Ureter (tissue), 1 donor: Measurements from ENCODE around the gene PSMD12. TPM values are rescaled to one million over a fixed set of nuclear protein-coding genes. Genes with fewer than 3 reads are reported as not detected.
"Not testable (repeated sequence)": the region's sequence is repeated elsewhere in the genome, so short reads cannot be mapped to it uniquely, and the experiment has no call there.

Experiments
- DNase-seq: peaks from one replicate; pipeline ENCODE4 v3.0.0-alpha.2; 2020; ENCODE audit warnings: low spot score
- total RNA-seq: library from RNA; stranded (reverse); gene quantifications from one replicate; pipeline ENCODE4 v1.2.4, GENCODE V29; 2023
- donor health status: DM: yes; HTN: yes; CAD: no.

Gene PSMD12
- 57.8 TPM for total RNA-seq

DNA sequence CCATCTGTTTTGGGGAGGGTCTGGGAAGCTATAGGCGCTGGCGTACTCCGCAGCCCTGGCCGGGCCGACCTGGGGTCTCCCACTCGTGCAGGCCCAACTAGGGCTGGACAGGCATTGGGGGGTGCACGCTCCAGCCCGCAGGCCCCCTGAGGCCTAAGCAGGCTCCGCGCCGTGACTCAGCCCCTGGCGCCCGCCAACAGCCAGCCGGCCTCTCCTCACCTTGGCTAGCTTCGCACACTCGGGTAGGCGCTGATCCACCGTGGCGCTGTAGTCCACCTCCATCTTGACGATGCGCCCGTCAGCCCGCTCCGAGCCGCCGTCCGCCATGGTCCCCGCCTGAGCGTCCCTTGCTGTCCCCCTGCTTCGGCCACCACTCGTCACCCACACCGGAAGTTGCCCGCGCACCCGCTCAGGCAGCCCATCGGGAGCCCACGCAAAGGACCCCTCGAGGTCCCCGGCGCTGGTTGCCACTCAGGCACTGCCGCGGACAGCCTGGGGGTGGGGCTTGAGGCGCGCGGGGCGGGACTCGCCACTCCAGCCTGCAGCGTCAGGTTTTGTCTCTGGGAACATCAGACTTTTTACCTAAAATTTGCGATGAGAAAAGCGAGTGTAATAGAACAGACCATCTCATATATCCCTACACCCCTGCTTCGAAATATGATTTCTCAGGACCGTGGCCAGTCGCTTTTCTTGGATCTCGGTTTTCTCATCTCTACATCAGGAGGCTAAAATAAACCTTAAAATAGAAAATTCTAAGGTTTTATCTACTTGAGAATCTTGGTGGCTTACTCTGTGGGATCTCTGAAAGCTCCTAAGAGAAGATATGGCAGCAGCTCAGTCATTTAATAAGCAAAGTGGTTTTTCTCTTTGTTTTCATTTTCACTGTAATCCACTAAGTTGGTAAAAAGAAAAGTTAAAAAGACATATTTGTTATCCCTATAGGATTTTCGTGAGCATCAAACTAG lies at the start of gene PSMD12:
PSMD12 (minus strand) TSS at position 385 of the 965 bp plus-strand sequence; CDS start at position 327, 58 bp downstream.
- DNase-seq: peak; percentile 95

DNA sequence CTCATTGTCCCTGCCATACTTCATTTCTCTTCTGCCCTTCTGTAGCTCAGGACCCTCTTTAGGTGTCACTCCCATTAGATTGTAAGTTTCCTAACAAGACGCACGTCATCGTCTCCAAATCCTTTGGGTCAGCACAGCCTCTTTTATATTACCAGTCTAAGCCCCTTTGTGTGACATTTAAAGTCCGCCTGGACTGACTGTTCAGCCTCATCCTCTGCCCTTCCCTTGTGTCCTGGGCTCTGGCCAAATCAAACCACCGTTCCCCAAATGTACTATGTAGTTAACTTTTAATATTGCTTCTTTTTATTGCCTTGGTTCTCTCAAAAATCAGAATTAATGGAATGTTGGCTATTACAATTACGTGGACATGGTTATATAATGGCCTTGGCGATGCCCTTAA lies 48.9 kb upstream of the PSMD12 start:
- DNase-seq: no peak

DNA sequence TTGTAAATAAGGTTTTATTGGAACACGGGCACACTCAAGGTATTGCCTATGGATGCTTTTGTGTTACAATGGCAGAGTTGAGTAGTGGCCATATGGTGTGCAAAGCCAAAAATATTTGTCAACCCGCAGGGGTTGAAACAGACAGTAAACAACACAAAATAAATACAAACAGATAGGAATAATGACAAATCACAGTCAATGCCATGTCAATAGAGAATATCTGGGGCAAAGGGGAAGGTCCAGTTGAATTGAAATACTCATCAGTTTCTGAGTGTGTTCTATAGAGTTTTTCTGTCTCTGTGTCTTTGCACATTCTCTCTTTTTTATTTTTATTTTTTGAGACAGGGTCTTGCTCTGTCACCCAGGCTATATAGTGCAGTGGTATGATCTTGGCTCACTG lies 48.2 kb upstream of the PSMD12 start:
- DNase-seq: no peak

DNA sequence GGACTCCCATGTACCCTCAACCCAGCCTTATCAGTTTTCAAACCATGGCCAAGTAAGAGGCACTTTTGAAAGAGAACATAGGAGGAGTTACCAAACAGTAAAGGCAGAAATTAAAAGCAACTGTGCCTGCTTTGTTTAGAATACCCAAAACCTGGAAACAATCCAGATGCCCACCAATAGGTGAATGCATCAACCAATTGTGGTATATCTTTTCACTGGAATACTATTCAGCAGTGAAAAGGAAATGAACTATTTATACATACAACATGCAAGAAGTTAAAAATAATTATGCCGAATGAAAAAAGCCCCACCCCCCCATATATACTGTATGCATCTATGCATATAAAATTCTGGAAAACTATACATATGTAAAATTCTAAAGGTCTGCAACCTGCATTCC lies 47.8 kb upstream of the PSMD12 start:
- DNase-seq: no peak

DNA sequence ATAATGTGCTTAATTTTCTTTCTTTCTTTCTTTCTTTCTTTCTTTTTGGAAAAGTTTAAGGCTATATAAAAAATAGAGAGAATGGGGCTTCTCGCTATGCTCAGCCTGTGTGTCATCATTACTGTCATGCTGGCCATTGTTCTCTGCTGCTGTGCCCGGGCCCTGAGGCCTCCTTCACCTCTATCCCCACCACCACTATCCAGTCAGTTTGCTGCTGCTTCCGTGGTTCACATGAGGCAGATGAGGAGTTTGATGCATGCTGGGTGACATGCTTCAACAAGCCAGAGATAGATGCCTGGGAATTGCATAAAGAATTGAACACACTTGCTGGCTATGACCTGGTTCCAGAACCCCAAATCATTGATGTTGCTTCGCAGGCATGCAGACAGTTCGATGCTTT lies 47.0 kb upstream of the PSMD12 start:
- DNase-seq: no peak

DNA sequence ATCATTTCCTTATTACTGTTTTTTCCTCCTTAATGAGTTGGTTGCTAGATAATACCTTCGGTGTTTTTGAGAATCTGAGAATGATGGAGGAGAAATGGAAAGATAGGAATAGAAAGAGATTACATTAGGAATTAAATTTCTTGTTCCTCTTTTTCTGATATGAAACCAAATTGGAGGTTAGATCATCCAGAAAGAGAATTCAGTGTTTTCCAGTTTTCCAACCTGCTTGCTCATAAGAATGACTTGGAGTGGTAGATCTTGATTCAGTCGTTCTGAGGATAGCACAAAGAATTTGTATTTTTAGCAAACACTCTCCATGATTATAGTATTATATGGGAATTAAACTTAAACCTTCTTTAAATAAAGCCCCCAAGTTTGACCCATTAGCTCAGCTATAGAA lies 46.6 kb upstream of the PSMD12 start:
- no peak for DNase-seq

DNA sequence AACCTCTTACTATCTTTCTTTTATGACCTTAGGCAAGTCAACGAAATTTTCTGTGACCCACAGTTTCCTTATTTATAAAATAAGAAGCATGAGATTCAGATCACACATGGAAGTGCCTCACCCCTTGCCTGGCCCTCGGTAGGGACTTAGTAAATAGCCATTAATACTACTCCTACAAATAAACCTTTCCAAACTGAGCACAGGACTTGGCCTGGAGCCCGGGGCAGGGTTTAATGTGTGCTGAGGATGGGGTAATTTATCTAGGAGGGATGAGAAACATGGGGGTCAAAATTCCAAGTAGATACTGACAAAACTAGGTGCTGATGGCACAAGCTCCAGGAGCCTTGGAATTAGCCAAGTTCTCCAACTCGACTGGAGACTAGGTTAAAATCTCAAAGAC lies 45.7 kb upstream of the PSMD12 start:
- no peak for DNase-seq

DNA sequence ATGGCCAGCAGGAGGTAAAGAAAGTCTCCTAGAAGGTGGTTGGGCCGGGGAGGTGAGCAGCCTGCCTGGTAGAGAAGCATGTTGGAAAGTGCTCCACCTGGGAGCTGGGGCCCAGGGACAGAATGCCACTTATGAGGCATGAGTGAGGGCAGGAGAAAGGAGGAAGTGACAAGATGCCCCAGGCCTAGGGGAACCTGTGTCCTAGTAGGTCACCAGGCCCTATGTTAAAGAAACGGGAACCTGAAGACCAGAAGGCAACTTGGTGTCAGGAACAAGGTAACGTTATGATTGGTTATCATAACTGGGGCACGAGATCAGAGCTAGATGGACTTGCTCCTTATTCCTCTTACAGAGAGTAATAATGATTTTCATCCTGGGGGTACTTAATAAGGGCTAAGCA lies 45.0 kb upstream of the PSMD12 start:
- DNase-seq: no peak

DNA sequence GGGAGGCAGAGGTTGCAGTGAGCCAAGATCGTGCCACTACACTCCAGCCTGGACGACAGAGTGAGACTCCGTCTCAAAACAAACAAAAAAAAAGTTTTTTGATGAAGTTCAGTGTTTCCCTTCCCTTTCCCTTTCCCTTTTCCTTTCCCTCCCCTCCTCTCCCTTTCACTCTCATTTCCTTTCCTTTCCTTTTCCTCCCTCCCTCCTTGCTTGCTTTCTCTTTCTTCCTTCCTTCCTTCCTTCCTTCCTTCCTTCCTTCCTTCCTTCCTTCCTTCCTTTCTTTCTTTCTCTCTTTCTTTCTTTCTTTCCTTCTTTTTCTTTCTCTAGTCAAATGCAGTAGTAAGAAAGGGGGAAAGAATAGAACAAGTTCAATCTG lies 42.1 kb upstream of the PSMD12 start:
- not testable (repeated sequence) for DNase-seq

DNA sequence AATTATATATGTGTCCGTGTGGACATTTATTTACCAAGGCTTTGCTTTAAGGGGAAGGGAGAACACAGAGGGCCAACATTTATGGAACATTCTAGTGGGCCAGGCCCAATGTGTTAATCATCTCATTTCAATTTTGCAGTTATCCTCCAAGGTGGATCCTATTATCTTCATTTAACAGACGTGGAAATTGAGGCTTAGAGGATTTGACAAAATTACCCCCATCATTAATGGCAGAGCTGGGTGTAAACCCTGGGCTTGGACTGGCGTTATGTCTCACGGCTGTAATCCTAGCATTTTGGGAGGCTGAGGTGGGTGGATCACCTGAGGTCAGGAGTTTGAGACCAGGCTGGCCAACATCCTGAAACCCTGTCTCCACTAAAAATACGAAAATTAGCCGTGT lies 37.1 kb upstream of the PSMD12 start:
- DNase-seq: no peak

DNA sequence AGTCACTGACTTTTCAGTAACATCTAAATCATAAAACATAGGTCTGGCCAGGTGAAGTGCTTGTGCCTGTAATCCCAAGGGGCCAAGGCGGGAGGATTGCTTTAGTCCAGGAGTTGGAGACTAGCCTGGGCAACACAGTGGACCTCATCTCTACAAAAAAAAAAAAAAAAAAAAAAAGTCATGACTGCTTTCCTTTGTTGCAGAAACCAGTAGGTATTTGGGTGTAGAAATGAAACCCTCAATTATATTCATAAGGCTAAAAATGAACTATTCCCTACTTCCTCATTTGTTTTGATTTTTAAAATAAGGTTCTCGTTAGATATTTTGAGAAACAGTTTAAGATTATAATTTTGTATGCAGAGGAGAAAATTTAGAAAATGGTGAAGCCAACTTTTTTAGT lies 36.7 kb upstream of the PSMD12 start:
- DNase-seq: no peak

DNA sequence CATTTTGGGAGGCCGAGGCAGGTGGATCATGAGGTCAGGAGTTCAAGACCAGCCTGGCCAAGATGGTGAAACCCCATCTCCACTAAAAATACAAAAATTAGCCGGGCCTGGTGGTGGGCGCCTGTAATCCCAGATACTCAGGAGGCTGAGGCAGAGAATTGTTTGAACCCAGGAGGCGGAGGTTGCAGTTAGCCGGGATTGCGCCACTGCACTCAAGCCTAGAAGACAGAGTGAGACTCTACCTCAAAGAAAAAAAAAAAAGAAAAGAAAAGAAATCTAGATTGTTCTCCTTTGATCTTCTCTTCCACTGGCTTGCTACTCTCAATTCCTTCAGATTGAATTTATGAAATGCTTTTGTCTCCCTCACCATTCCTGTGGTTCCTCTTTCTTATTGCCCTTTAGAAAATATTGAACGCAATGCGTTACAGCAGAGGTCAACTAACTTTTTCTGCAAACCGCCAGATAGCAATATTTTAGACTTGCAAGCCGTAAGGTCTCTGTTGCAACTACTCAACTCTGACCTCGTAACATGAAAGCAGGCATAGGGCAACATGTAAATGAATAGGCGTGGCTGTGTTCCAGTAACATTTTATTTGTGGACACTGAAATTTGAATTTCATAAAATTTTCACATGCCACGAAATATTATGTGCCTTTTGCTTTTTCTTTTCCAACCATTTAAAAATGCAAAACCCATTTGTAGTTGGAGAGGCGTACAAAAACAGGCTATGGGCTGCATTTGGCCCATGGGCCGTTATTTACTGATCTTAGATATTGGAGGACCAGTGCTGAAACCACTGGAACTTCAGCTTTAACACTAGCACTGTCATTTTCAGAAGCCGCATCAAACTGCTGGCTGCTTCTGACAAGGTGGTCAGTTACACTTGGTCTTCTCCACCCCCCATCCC lies 35.5 kb upstream of the PSMD12 start:
- DNase-seq: no peak

DNA sequence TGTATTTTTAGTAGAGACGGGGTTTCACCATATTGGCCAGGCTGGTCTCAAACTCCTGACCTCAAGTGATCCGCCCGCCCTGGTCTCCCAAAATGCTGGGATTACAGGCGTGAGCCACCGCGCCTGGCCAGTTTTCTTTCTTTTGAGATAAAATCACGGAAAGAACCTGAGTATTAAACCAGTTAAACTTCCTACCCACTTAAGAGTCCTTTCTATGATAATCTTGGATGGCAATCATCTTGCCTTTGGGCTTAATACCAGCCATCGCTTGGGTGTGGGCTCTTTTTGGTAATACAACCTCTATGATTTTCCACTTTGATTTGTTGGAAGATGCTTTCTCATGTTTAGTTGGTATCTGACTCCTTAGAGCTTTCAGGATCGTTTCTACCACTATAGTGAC lies 34.7 kb upstream of the PSMD12 start:
- DNase-seq: no peak

DNA sequence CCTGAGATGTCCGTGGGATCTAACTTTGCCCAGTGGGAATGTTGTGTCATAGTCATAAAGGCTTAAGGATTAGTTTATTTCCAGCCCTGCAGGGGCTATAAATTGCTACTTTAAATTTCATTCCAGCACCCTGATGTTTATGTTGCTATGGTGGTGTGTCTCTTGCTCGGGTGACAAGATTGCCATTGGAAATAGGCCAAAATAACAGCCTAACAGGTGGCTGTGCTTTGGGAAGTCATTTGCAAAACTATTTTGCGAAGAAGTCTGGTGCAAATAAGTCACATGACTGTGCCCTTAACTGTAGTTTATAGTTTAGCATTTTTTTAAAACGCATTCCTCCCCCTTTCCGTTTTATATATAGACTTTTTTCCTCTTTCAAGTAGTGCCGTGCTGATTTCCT lies 33.8 kb upstream of the PSMD12 start:
- no peak for DNase-seq

DNA sequence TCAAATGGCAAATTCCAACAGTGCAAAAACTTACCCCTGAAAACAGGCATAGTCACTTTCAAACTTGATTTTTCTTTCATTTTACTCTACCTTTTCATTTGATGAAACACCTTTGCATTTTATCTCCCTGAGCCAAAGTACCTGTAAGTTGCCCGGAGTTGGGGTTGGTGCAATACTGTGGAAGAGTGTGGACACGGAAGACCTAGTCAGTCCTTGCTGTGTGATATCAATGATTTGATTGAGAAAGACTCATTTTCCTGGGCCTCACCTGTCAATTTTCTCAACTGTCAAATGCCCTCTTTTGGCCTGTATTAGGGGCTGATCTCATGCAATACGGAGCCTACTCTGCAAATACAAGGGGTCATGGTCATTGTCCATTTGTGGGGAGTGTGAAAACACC lies 33.3 kb upstream of the PSMD12 start:
- DNase-seq: no peak

DNA sequence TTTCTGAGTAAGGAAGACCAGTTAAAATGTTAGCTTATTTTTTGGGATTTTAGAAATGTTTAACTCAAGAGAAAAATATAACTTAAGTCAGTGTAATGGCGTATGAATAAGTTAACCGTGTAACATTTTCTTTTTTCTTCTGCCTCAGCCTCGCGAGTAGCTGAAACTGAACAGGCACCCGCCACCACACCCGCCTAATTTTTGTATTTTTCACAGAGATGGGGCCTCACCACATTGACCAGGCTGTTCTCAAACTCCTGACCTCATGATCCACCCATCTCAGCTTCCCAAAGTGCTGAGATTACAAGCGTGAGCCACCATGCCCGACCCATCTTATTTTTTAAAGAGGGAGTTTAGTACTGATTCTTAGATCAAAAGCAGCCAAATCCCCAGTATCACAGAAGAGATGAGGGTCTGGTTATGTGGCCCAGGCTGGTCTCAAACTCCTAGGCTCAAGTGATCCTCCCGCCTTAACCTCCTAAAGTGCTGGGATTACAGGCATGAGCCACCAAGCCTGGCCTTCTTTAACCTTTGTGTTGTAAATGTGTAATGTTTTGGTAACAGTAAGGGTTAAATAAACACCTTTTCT lies 27.5 kb upstream of the PSMD12 start:
- DNase-seq: no peak

DNA sequence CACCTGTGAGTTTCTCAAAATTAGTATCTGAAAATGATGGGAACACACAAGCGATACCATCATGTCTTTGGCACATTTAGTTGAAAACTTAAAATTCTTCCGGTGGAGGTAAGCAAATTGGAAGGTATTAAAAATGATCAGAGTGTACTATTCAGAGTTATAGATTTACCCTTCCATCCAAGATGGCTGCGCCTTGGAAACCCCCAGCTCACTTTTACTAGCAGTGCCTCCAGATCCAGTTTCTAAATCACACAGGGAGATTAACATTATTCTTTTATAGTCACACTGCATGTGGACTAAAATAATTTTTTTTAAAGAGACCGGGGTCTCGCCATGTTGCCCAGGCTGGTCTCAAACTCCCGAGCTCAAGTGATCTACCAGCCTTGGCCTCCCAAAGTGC lies 25.7 kb upstream of the PSMD12 start:
- DNase-seq: no peak

DNA sequence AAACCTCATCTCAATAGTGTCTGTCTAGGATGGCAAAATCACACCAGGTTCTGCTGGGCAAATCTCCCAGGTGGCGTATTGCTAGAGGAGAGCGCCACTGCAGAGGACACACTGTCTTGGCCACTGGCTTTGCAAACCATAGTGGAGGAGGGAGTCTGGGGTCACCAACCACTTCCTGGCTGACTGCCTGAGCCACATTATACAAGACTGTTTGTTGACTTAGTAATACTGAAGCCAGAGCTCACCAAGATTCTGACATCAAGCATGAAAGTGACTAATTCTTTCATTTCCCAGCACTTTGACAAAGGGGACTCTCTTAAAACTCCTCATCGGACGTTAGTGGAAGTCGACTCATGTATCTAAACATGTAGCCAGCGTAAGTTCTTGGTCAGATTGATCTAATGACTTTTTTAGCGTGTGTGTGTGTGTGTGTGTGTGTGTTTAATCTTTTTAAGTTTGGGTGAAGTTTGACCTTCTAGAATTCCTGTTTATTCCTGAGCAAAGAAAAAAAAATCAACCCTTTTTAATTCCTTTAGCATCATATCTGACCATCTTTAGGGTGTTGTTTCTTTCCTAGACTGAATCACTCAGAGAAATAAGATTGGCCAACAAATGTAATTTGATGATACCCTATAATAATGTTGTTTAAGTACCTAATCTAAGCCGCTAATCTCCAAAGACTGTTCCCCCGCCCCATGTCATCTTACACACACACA lies 24.4 kb upstream of the PSMD12 start:
- DNase-seq: peak; percentile 67

DNA sequence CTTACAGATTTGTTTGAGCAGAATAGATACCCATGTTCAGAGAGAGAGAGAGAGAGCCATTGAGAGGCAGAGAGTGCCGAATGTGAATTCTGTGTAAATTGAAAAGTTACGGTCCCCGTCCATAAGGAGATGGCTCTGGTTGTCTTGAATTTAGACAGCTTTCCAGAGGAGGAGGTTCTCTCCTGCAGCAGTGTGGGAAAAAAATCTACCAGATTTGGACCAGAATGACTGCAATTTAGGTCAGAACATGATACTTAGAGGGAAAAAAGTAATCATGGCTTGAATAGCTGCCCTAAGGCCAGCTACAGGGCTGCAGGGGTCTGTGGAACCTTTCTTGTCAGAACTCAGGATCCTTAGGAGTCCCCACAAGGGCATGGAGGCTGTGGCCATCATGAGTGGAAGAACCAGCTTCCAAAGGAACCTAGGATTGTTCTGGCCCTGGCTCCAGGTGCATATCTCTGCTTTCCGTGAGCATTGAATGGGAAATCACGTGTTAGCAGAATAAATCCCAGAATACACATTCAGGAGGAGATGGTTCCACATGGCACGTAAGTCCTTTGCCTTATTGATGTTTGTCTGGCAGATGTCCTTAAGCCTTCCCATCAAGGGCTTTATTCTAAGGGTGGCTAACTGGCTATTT lies 23.7 kb upstream of the PSMD12 start:
- no peak for DNase-seq

DNA sequence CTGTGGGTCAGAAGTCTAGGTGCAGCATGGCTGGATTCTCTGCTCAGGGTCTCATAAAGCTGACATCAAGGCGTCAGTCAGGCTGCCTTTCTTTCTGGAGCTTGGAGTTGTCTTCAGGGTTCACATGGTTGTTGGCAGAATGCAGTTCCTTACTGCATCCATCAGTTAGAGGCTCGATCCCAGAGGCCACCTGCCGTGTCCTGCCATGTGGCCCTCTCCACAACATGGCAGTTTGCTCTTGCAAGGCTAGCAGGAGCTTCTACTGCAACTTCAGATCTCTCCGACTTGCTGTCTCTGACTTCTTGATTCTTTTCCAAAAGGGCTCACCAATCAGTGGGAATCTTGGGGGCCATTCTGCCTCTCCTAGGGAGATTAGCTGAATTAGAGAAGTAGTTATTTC lies 22.6 kb upstream of the PSMD12 start:
- DNase-seq: no peak

DNA sequence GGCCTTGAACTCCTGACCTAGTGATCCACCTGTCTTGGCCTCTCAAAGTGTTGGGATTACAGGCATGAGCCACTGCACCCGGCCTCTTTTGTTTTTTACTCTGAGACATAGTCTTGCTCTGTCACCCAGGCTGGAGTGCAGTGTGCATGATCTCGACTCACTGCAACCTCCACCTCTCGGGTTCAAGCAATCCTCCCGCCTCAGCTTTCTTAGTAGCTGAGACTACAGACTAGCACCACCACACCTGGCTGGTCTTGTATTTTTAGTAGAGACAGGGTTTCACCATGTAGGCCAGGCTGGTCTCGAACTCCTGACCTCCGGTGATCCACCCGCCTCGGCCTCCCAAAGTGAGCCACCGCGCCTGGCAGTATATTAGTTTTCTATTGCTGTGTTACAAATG lies 22.2 kb upstream of the PSMD12 start:
- not testable (repeated sequence) for DNase-seq
